Measurements from ENCODE around the gene CACNA1C.

- no peak for TF ChIP-seq CTCF (IDR thresholded peaks at IDR 0.05)
- no peak for TF ChIP-seq POLR2A (IDR thresholded peaks at IDR 0.05)
These were observed 275.9 kb downstream of the CACNA1C start for GRCh38 chr12:2328661-2329060.
